NB4 (cell line): Measurements from ENCODE around the gene LAMB2.
A peak's percentile ranks its signal among the peaks of the same experiment; 100 is the strongest.

Experiments
- DNase-seq: peaks from one replicate; pipeline ENCODE4 v3.0.0; 2010; ENCODE audit warnings: low read depth
- H3K4me3 ChIP-seq: one replicate; pipeline ENCODE4 v1.5.1; 2011; ENCODE audit warnings: mild to moderate bottlenecking, low read depth, low read length, moderate library complexity
- MAX ChIP-seq: IDR thresholded peaks from 2 replicates; pipeline ENCODE4 v1.6.1; 2011; ENCODE audit warnings: low read depth, low read length
- MYC ChIP-seq: IDR thresholded peaks from 2 replicates; pipeline ENCODE4 v1.6.1; 2011; ENCODE audit warnings: low read depth, low read length
- POLR2A ChIP-seq: IDR thresholded peaks from 2 replicates; pipeline ENCODE4 v1.6.1; 2011; ENCODE audit warnings: mild to moderate bottlenecking; ENCODE audit not compliant: insufficient read length; ENCODE audit errors: extremely low read depth
- TF ChIP-seq, protein P1 (sequence below): IDR thresholded peaks from one replicate; pipeline ENCODE4 v1.5.1; 2012; ENCODE audit warnings: low read depth, low read length

The LAMB2 gene

DNA sequence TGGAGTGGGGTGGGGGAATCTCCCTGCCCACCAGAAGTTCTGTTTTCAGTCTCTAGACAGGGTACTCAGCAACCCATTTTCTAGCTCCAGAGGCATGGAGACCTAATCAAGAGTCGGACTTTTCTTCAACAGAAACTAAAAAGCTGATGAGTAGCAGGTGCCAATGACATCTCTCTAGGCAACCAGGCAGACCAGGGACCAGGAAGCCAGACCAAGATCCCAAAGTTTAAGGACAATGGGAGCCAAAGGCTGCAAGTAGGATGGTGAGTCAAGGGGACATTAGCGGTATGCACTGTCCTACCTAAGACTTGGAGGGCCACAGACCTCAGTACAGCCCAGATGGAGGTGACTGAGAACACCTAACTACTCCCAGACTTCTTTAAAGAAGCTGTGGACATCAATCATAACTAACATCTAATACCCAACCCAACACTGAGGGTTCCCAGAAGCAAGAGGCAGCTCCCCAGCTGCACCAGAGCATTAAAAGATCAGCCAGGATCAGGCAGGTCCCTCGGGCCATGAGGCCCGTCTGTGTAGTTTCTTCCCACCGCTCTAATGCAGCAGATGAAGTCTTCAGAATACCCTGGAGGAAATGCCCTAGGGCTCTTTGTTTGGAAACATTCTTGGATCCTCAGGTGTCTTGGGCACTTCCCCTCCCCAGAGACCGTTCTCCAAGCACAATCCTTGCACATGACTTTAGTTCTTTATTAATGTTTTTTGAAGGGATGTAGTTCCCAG lies 32.3 kb upstream of the LAMB2 start:
- DNase-seq, result no peak
- TF ChIP-seq MAX (no peak), MYC (no peak)
- peak overlapping the region; percentile 95 for H3K4me3 ChIP-seq

GRCh38 chr3:49163609-49164008 lies 30.8 kb upstream of the LAMB2 start:
- no peak for TF ChIP-seq MYC
- DNase-seq, result no peak
- H3K4me3 ChIP-seq, result no peak overlapping the region

- no peak overlapping the region for H3K4me3 ChIP-seq
- TF ChIP-seq MAX, result no peak
- TF ChIP-seq MYC, result no peak
- TF ChIP-seq POLR2A, result no peak
- TF ChIP-seq, protein P1, sequence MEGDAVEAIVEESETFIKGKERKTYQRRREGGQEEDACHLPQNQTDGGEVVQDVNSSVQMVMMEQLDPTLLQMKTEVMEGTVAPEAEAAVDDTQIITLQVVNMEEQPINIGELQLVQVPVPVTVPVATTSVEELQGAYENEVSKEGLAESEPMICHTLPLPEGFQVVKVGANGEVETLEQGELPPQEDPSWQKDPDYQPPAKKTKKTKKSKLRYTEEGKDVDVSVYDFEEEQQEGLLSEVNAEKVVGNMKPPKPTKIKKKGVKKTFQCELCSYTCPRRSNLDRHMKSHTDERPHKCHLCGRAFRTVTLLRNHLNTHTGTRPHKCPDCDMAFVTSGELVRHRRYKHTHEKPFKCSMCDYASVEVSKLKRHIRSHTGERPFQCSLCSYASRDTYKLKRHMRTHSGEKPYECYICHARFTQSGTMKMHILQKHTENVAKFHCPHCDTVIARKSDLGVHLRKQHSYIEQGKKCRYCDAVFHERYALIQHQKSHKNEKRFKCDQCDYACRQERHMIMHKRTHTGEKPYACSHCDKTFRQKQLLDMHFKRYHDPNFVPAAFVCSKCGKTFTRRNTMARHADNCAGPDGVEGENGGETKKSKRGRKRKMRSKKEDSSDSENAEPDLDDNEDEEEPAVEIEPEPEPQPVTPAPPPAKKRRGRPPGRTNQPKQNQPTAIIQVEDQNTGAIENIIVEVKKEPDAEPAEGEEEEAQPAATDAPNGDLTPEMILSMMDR, result no peak
- no peak for DNase-seq
Measured at GRCh38 chr3:49162751-49163419, 30.0 kb upstream of the LAMB2 start.

- DNase-seq, result peak; percentile 76
- TF ChIP-seq POLR2A (no peak), MAX (no peak), MYC (no peak)
- TF ChIP-seq, protein P1, result no peak
- no peak overlapping the region for H3K4me3 ChIP-seq
Measured at GRCh38 chr3:49161808-49162530, 29.1 kb upstream of the LAMB2 start.

DNA sequence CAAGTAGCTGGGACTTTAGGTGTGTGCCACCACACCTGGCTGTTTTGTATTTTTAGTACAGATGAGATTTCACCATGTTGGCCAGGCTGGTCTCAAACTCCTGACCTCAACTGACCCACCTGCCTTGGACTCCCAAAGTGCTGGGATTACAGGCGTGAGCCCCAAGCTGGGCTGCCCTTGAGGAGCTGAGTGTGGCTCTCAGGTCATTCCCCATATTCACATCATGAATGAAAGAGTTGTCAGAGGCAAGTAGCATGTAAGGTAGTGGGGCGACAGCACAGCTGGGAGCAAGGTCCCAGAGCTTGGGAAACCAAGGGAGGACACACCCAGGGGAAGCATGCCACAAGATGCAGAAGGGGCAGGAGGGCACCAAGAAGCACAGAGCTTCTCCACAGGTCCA lies 28.3 kb upstream of the LAMB2 start:
- TF ChIP-seq MYC, result no peak
- no peak for TF ChIP-seq MAX
- TF ChIP-seq, protein P1, result no peak
- TF ChIP-seq POLR2A, result no peak
- DNase-seq, result no peak
- H3K4me3 ChIP-seq, result no peak overlapping the region

- TF ChIP-seq MAX, result no peak
- TF ChIP-seq, protein P1, result no peak
- no peak for TF ChIP-seq POLR2A
- no peak for TF ChIP-seq MYC
- H3K4me3 ChIP-seq, result no peak overlapping the region
- no peak for DNase-seq
Measured at GRCh38 chr3:49158792-49159191, 25.9 kb upstream of the LAMB2 start.
